ENCODE results near the gene ITPKC.

The ITPKC gene

DNA sequence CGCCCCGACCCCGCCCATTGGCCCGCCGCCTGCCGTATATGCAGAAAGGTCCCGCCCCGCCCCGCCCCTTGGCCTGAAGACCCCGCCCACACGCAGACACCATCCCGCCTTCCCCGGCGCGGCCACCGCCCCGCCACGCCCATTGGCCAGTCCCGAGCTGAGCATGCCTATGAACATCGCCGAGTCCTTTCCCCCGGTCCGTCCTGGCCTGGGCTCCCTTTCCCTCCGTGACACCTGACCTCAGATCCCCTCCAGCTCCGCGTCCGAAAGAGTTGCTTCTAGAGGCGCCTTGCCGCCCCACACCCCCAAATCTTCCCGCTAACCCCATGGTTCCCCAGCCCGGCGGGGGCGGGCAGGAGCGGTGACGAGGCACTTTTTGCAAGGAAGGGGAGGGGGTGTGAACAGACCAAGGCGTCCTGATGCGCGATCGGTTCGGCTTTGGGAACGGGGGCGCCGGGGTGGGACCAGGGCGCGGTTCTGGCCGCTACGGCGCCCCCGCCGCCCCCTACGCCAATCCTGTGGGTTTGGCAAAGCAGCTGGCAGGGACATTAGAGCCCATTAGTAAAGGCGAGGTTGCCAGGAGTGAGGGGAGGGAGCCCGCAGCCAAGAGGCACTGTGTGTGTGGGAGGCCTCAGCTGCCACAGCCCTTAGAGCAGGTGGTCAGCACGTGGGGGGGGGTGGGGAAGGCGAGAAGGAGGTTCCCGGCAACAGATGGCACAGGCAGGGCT is 26.1 kb upstream of the ITPKC start:
- peak; percentile 84 for DNase-seq

- peak; percentile 47 for DNase-seq
Observed at GRCh38 chr19:40691421-40692211, 25.3 kb upstream of the ITPKC start.

GRCh38 chr19:40692212-40692551 is 24.7 kb upstream of the ITPKC start:
- DNase-seq = no peak

- no peak for DNase-seq
Observed at GRCh38 chr19:40693150-40693788, 23.6 kb upstream of the ITPKC start.

DNA sequence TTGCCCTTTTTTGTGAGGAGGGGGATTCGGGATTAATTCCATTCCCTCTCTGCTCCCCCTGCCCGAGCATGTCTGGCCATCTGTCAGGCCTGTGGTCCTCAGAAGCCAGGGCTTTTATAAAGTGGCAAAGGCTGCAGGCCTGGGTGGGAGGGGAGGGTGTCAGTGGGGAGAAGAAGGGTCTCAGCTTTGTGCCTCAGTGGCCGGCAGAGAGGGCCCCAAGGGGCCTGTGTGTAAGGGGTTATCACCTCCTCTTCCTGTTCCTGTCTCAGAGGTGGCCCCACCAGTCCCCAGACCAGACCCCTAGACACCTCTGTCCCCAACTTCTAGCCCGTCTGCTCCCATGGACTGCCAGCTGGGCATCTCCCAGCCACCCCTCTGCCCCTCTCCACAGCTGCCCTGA is 23.0 kb upstream of the ITPKC start:
- no peak for DNase-seq

DNA sequence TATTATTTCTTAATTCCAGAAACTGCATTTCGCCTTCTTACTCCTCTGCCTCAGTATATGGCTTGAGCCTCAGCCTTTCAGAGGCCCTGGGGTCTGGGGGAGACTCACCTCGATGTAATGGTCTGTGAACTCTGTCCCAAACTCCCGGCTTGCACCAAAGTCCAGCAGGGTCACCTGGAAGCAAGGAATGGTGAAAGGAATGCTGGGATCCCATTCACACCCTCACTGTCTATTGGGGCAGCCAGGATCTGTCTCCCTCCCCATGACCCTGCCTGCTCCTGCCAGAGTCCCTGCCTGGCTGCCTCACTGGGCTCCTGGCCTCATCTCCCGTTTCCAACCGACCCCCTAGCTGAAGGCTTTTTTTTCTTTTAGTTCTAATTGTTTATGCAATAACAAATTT is 21.0 kb upstream of the ITPKC start:
- DNase-seq = no peak

GRCh38 chr19:40697007-40697406 is 19.9 kb upstream of the ITPKC start:
- no peak for DNase-seq

- DNase-seq = no peak
Observed at GRCh38 chr19:40700083-40700482, 16.8 kb upstream of the ITPKC start.

DNA sequence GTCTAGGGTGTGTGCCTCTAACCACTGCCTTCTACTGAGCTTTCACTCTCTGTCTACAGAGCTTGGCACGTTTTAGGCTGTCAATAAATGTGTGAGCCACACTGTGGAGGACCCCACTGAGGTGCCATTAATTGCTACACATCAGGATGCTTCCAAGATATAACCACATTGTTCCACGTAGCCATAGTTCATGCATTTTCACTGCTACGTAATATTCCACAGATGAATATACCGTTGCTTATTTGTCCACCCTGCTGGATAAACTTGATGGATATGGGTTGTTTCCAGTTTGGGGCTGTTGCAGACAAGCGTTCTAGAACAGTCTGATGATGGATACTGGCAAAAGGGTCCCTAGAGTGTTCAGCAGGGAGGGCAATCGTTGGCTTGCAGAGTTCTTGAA is 15.2 kb upstream of the ITPKC start:
- no peak for DNase-seq

- DNase-seq = no peak
Observed at GRCh38 chr19:40702337-40703012, 14.4 kb upstream of the ITPKC start.

DNA sequence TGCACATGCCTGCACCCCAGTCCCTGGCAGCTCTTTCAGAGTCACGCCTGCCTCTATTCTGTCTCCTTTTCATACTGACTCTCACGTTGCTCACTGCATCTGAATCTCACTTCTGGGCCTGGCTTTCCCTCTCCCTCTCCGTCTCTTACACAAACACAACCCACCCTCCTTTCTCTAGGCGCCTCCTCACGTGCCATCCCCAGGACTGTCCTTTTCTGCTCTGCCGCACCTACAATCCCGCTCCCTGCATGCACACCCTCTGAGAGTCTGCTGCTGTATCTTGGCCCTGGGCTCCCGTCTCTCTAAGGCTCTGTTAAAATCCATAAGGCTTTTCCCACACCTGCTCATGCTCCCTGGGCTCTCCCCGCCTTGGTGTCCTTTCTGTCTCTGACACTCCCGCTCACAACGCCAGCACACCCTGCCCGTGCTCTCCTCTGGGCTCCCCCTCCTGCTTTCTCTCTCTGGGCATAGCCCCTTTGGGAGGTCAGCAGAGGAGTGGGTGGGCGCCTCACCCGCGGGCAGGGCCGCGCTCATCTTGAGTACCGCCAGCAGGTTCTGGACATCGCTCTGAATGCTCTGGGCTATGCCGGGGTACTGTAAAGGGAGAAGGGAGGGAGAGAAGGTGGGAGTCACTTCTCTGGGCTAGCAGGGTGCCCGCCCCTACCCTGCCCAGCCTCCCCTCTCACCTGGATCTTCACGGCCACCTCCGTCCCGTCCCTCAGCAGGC is 13.7 kb upstream of the ITPKC start:
- DNase-seq = no peak

GRCh38 chr19:40704491-40705361 is 12.2 kb upstream of the ITPKC start:
- DNase-seq = no peak

- no peak for DNase-seq
Observed at GRCh38 chr19:40705362-40705651, 11.6 kb upstream of the ITPKC start.

- no peak for DNase-seq
Observed at GRCh38 chr19:40705950-40706619, 10.8 kb upstream of the ITPKC start.

GRCh38 chr19:40707615-40708014 is 9.3 kb upstream of the ITPKC start:
- DNase-seq = no peak

DNA sequence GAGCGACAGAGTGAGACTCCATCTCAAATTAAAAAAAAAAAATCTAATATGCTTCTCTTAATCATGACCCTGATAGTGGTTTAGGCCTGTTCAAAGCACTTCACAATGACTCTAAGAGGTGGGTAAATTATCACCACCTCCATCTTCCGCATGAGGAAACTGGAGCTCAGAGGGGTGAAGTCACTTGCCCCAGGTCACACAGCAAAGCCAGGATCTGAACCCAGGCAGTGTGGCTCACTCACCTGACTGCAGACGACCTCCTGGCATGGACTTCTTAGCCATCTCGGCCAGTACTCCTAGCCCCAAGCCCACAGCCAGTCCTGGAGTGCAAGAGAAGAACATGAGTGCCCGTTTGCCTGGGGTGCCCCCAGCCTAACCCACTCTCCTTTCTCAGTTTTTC is 7.1 kb upstream of the ITPKC start:
- DNase-seq = no peak

DNA sequence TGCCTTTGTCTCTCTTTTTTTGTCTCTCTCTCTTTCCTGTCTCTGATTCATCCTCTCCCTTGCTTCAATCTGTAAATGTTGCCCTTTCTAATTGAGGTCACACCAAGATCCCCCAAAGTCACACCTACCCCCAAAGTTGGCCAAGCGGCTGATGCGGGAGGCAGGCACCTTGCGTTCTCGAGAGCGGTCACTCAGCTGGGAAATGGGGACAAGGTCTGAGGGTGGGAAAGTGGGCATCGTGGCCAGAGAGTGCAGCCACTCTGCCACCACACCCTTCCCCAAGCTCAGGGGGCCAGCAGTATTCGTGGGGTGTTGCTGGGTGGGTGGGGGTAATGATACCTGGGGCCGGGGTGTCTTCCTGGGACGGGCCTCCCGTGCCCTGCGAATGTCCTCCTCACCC is 3.0 kb upstream of the ITPKC start:
- no peak for DNase-seq

DNA sequence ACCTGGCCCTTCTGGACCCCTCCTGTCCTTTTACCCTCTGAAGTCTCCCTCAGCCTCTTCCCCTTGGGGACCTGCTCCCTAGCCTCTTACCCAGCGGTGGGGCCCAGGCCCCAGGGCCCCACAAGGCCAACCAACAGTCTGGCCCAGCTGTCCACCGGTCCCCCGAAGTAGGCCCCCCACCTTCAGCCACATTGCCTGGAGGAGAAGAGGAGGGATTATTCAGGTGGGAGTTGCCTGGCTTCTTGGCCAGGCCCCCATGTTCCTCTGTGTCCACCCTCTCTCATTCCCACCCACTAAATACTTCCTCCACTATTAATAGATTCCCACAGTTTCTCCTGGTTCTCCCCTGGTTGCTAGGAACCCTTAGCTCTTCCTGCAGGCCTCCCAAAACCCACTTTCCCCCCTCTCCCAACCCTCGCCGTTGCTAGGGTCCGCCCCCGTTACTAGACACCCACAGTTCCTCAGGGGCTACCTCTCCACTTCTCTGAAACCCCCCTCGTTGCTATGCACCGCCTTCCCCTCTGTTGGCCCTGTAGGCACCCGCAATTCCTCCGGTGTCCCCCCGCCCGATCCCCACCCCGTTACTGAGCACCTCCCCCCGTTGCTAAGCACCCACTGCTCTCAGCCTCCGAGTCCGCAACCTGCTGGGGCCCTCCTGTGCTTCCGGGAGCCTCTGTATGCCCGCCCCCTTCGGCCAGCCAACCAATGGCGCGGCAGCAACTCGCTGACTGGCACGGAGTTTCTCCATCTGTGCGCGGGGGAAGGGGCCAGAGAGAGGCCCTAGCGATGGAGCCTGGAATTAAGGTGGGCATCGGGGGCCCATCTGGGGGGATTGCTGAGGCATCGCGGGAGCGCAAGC is 2.2 kb upstream of the ITPKC start:
- peak; percentile 82 for DNase-seq

- no peak for DNase-seq
Observed at GRCh38 chr19:40716031-40716481, 856 bp upstream of the ITPKC start.

DNA sequence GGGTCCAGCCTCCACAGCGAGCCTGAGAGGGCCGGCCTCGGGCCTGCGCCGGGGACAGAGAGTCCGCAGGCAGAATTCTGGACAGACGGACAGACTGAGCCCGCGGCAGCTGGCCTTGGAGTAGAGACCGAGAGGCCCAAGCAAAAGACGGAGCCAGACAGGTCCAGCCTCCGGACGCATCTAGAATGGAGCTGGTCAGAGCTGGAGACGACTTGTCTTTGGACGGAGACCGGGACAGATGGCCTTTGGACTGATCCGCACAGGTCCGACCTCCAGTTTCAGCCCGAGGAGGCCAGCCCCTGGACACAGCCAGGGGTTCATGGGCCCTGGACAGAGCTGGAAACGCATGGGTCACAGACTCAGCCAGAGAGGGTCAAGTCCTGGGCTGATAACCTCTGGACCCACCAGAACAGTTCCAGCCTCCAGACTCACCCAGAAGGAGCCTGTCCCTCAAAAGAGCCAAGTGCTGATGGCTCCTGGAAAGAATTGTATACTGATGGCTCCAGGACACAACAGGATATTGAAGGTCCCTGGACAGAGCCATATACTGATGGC is 490 bp downstream of the ITPKC start:
- DNase-seq = no peak

All from NCI-H446 treated with DMSO at 0.1 percent for 48 hours (cell line).